GM23338 (cell line): ENCODE results near the gene MICAL2. TPM values are rescaled to one million over a fixed set of nuclear protein-coding genes. Genes with fewer than 3 reads are reported as not detected.

ENCODE experiments used
- ATAC-seq: fragments of 200-7000 bp; cut with Tn5 transposase; 3 replicates; pipeline ENCODE4 v1.9.1; 2020
- DNase-seq: peaks from one replicate; pipeline ENCODE4 v3.0.0-alpha.2; 2015; ENCODE audit warnings: low spot score
- H2AFZ ChIP-seq: fragments of 200-600 bp; sonication (generic); 2 replicates; pipeline ENCODE4 v1.8.0; 2016; ENCODE audit warnings: antibody characterized with exemption, mild to moderate bottlenecking, moderate library complexity
- H3F3A ChIP-seq: fragments of 200-600 bp; sonication (generic); replicated peaks from 2 replicates; pipeline ENCODE4 v1.8.0; 2017; ENCODE audit warnings: antibody characterized with exemption, mixed run types, low read depth
- H3K27ac ChIP-seq: fragments of 200-600 bp; sonication (generic); 2 replicates; pipeline ENCODE4 v1.6.1; 2016; ENCODE audit warnings: low read depth
- H3K27me3 ChIP-seq: fragments of 200-600 bp; sonication (generic); 2 replicates; pipeline ENCODE4 v1.8.0; 2016; ENCODE audit warnings: mild to moderate bottlenecking, mixed run types, moderate library complexity; ENCODE audit not compliant: insufficient read depth
- H3K36me3 ChIP-seq: fragments of 200-600 bp; sonication (generic); 2 replicates; pipeline ENCODE4 v1.8.0; 2016; ENCODE audit warnings: mild to moderate bottlenecking; ENCODE audit not compliant: insufficient read depth
- H3K4me1 ChIP-seq: fragments of 200-600 bp; sonication (generic); 2 replicates; pipeline ENCODE4 v1.8.0; 2016; ENCODE audit warnings: mild to moderate bottlenecking, moderate library complexity; ENCODE audit not compliant: insufficient read depth
- H3K4me2 ChIP-seq: fragments of 200-600 bp; sonication (generic); 2 replicates; pipeline ENCODE4 v1.7.1; 2017; ENCODE audit warnings: mixed run types
- H3K4me3 ChIP-seq: fragments of 200-600 bp; sonication (generic); 2 replicates; pipeline ENCODE4 v1.6.1; 2016; ENCODE audit warnings: mixed run types
- H3K79me2 ChIP-seq: fragments of 200-600 bp; sonication (generic); replicated peaks from 2 replicates; pipeline ENCODE4 v1.8.0; 2017; ENCODE audit warnings: mild to moderate bottlenecking; ENCODE audit not compliant: insufficient read depth
- H3K9me2 ChIP-seq: fragments of 200-600 bp; sonication (generic); 2 replicates; pipeline ENCODE4 v1.8.0; 2017; ENCODE audit not compliant: insufficient read depth
- H4K20me1 ChIP-seq: fragments of 200-600 bp; sonication (generic); replicated peaks from 2 replicates; pipeline ENCODE4 v1.8.0; 2017; ENCODE audit warnings: mild to moderate bottlenecking; ENCODE audit not compliant: insufficient read depth
- H3K27ac Mint-ChIP-seq: 2 replicates; pipeline ENCODE4 v1.8.0; 2020; ENCODE audit warnings: inconsistent platforms, mild to moderate bottlenecking, moderate library complexity, mixed read lengths
- H3K27me3 Mint-ChIP-seq: 3 replicates; pipeline ENCODE4 v1.8.0; 2022; ENCODE audit warnings: low read depth, mild to moderate bottlenecking, moderate library complexity, mixed read lengths, inconsistent platforms; ENCODE audit not compliant: insufficient read depth, poor library complexity
- H3K36me3 Mint-ChIP-seq: 3 replicates; pipeline ENCODE4 v1.8.0; 2021; ENCODE audit warnings: low read depth, mild to moderate bottlenecking, inconsistent platforms, moderate library complexity, mixed read lengths
- H3K4me1 Mint-ChIP-seq: 3 replicates; pipeline ENCODE4 v1.8.0; 2020; ENCODE audit warnings: mild to moderate bottlenecking, inconsistent platforms, mixed read lengths
- H3K4me3 Mint-ChIP-seq: 3 replicates; pipeline ENCODE4 v1.8.0; 2021; ENCODE audit warnings: moderate library complexity, mild to moderate bottlenecking, inconsistent platforms, mixed read lengths
- H3K9me3 Mint-ChIP-seq: 3 replicates; pipeline ENCODE4 v1.8.0; 2020; ENCODE audit warnings: moderate library complexity, mild to moderate bottlenecking, inconsistent platforms, mixed read lengths
- CTCF ChIP-seq, 2 experiments: fragments of 200-600 bp in 1 of 2; sonication (generic) in 1 of 2; conservative IDR thresholded peaks; 2 replicates each; pipeline versions ENCODE4 v1.5.1 to v1.6.1; 2016 to 2017; ENCODE audit warnings: antibody characterized with exemption in 2 of 2, low read depth in 2 of 2, mild to moderate bottlenecking in 2 of 2, moderate library complexity in 1 of 2
- EZH2 ChIP-seq: fragments of 200-600 bp; sonication (generic); IDR thresholded peaks from one replicate; pipeline ENCODE4 v1.8.0; 2017; ENCODE audit warnings: antibody characterized with exemption, mild to moderate bottlenecking, low read depth; ENCODE audit not compliant: unreplicated experiment
- STAT1 ChIP-seq: IDR thresholded peaks from one replicate; pipeline ENCODE4 v1.6.1; 2016; ENCODE audit warnings: antibody characterized with exemption; ENCODE audit not compliant: unreplicated experiment
- ZNF331 ChIP-seq: fragments of 250-450 bp; sonication (Bioruptor Pico); IDR thresholded peaks from 2 replicates; pipeline ENCODE4 v1.5.0; 2020; ENCODE audit warnings: low read depth, mild to moderate bottlenecking, moderate library complexity
- polyA plus RNA-seq: library from polyadenylated mRNA; unstranded; fragments of >200 nt; fragmentation: Nextera tagmentation; extraction: Ambion mirVana; gene quantifications from 2 replicates; pipeline ENCODE4 v1.2.1, GENCODE V29; 2016
- total RNA-seq: library from RNA; depleted of rRNA; stranded (reverse); fragments of >200 nt; shearing (Covaris generic); gene quantifications from 2 replicates; pipeline ENCODE4 v1.2.3, GENCODE V29; 2014
- TF ChIP-seq, protein P1 (sequence below): IDR thresholded peaks from one replicate; pipeline ENCODE4 v1.6.1; 2018; ENCODE audit warnings: antibody characterized with exemption; ENCODE audit not compliant: unreplicated experiment

Gene MICAL2
- total and polyA plus RNA-seq, 2 experiments from 2014 or later = 0.66 to 1.4 TPM

DNA sequence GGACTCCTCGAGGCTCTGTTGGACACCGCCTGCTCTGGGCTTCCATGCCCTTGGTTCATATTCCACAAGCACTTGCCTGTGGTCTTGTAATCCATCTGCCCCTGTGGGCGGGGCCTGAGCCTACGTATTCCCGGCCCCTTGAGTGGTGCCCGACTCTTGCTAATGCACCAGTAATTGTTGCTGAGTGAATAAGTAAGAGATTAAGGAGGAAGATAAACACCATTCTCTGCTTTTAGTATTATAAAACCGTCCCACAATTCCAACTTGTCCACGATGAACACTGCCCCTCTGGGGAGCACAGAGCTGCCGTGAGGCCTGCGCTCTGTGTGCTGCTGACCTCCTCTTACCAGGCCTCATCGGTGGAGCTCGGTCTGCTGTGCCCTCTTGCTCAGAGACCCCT lies 50.3 kb downstream of the MICAL2 start:
- peaks cover 6% of the 10 kb centered on the region for H3K4me1 Mint-ChIP-seq

DNA sequence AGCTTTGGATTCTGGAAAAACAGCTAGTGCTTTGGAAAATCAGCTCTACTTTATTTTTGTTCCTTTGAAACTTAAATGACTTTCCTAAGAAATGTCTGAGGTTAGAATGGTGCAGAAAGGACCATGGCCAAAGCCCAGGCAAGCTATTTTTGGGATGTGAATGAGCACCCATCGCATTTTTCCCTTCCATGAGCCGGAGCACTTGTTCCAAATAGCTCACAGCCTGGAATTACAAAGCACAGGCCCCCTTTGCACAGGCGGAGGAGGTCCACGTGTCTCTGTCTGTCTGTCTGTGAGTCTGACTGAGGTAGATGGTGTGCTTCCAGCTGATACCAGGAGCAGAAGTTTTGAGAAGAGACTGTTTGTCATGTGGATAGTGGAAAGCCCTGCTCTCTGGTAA lies 50.7 kb downstream of the MICAL2 start:
- Mint-ChIP-seq H3K9me3 (no peaks in the 10 kb centered on the region), H3K27me3 (peaks cover 4% of the 10 kb centered on the region), H3K36me3 (no peaks in the 10 kb centered on the region), H3K4me3 (no peak overlapping the region), H3K27ac (no peak overlapping the region), H3K4me1 (peaks cover 6% of the 10 kb centered on the region)
- no peaks in the 10 kb centered on the region for H3K27me3 ChIP-seq
- no peak for DNase-seq
- no peaks in the 10 kb centered on the region for H4K20me1 ChIP-seq
- H3K9me2 ChIP-seq = no peaks in the 10 kb centered on the region
- H3K4me2 ChIP-seq = no peak overlapping the region
- ATAC-seq = no peak
- H3F3A ChIP-seq = no peaks in the 10 kb centered on the region
- no peaks in the 10 kb centered on the region for H3K36me3 ChIP-seq
- H3K27ac ChIP-seq = no peak overlapping the region
- H3K4me1 ChIP-seq = no peaks in the 10 kb centered on the region
- H2AFZ ChIP-seq = no peak overlapping the region
- no peak overlapping the region for H3K4me3 ChIP-seq
- no peaks in the 10 kb centered on the region for H3K79me2 ChIP-seq
- TF ChIP-seq STAT1 (no peak), EZH2 (no peak), ZNF331 (no peak)

More for the DNA sequence above, 50.3 kb downstream of the MICAL2 start:
- Mint-ChIP-seq H3K27me3 (peaks cover 4% of the 10 kb centered on the region), H3K27ac (no peak overlapping the region), H3K36me3 (no peaks in the 10 kb centered on the region), H3K4me3 (no peak overlapping the region), H3K9me3 (no peaks in the 10 kb centered on the region)
- no peak for ATAC-seq
- no peaks in the 10 kb centered on the region for H3K36me3 ChIP-seq
- H2AFZ ChIP-seq = no peak overlapping the region
- no peaks in the 10 kb centered on the region for H4K20me1 ChIP-seq
- H3K79me2 ChIP-seq = no peaks in the 10 kb centered on the region
- DNase-seq = no peak
- H3K27ac ChIP-seq = no peak overlapping the region
- no peaks in the 10 kb centered on the region for H3K27me3 ChIP-seq
- H3K4me3 ChIP-seq = no peak overlapping the region
- no peaks in the 10 kb centered on the region for H3F3A ChIP-seq
- no peaks in the 10 kb centered on the region for H3K4me1 ChIP-seq
- no peaks in the 10 kb centered on the region for H3K9me2 ChIP-seq
- no peak overlapping the region for H3K4me2 ChIP-seq
- TF ChIP-seq, protein P1, sequence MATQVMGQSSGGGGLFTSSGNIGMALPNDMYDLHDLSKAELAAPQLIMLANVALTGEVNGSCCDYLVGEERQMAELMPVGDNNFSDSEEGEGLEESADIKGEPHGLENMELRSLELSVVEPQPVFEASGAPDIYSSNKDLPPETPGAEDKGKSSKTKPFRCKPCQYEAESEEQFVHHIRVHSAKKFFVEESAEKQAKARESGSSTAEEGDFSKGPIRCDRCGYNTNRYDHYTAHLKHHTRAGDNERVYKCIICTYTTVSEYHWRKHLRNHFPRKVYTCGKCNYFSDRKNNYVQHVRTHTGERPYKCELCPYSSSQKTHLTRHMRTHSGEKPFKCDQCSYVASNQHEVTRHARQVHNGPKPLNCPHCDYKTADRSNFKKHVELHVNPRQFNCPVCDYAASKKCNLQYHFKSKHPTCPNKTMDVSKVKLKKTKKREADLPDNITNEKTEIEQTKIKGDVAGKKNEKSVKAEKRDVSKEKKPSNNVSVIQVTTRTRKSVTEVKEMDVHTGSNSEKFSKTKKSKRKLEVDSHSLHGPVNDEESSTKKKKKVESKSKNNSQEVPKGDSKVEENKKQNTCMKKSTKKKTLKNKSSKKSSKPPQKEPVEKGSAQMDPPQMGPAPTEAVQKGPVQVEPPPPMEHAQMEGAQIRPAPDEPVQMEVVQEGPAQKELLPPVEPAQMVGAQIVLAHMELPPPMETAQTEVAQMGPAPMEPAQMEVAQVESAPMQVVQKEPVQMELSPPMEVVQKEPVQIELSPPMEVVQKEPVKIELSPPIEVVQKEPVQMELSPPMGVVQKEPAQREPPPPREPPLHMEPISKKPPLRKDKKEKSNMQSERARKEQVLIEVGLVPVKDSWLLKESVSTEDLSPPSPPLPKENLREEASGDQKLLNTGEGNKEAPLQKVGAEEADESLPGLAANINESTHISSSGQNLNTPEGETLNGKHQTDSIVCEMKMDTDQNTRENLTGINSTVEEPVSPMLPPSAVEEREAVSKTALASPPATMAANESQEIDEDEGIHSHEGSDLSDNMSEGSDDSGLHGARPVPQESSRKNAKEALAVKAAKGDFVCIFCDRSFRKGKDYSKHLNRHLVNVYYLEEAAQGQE = no peak
- TF ChIP-seq CTCF (conservative IDR thresholded peaks at IDR 0.05; ENCODE audit: low read depth in 2 of 2) (no peak), STAT1 (no peak), EZH2 (no peak)
